Kidney tubule cell (primary cell): Measurements from ENCODE around the gene GOT1.

Experiments used
- DNase-seq: peaks from one replicate; pipeline ENCODE4 v3.0.0-alpha.2; 2018; ENCODE audit warnings: low spot score

The GOT1 gene

GRCh38 chr10:99433378-99434020 is 3.1 kb upstream of the GOT1 start:
- peak; percentile 23 for DNase-seq

GRCh38 chr10:99432881-99433280 is 2.5 kb upstream of the GOT1 start:
- DNase-seq = no peak

- no peak for DNase-seq
Observed at GRCh38 chr10:99432047-99432446, 1.6 kb upstream of the GOT1 start.

- DNase-seq = peak; percentile 66
Observed at GRCh38 chr10:99431190-99431760, 851 bp upstream of the GOT1 start.

- no peak for DNase-seq
Observed at GRCh38 chr10:99430116-99430450, 341 bp downstream of the GOT1 start.

GRCh38 chr10:99429517-99430095 is 818 bp downstream of the GOT1 start:
- peak; percentile 7 for DNase-seq

- peak; percentile 78 for DNase-seq
Observed at GRCh38 chr10:99427566-99428190, 2.7 kb downstream of the GOT1 start.

GRCh38 chr10:99426689-99427088 is 3.7 kb downstream of the GOT1 start:
- peak; percentile 70 for DNase-seq

- DNase-seq = no peak
Observed at GRCh38 chr10:99425204-99425603, 5.2 kb downstream of the GOT1 start.

GRCh38 chr10:99424656-99425055 is 5.8 kb downstream of the GOT1 start:
- DNase-seq = peak; percentile 60

- no peak for DNase-seq
Observed at GRCh38 chr10:99422529-99423096, 7.8 kb downstream of the GOT1 start.

- DNase-seq = no peak
Observed at GRCh38 chr10:99421233-99421739, 9.1 kb downstream of the GOT1 start.

GRCh38 chr10:99419688-99420087 is 10.7 kb downstream of the GOT1 start:
- no peak for DNase-seq

GRCh38 chr10:99418910-99419624 is 11.4 kb downstream of the GOT1 start:
- DNase-seq = no peak

GRCh38 chr10:99412099-99412498 is 18.3 kb downstream of the GOT1 start:
- no peak for DNase-seq

GRCh38 chr10:99411546-99411945 is 18.9 kb downstream of the GOT1 start:
- no peak for DNase-seq

- no peak for DNase-seq
Observed at GRCh38 chr10:99410876-99411275, 19.5 kb downstream of the GOT1 start.

GRCh38 chr10:99410146-99410545 is 20.3 kb downstream of the GOT1 start:
- no peak for DNase-seq

GRCh38 chr10:99406149-99406548 is 24.3 kb downstream of the GOT1 start:
- no peak for DNase-seq

- no peak for DNase-seq
Observed at GRCh38 chr10:99403674-99404073, 26.8 kb downstream of the GOT1 start.

- no peak for DNase-seq
Observed at GRCh38 chr10:99399664-99400063, 30.8 kb downstream of the GOT1 start.

GRCh38 chr10:99396471-99396870 is 34.0 kb downstream of the GOT1 start:
- DNase-seq = no peak
